Suprapubic skin (tissue), 4 donors: ENCODE measurements around the gene ACSF2. TPM values are rescaled to one million over a fixed set of nuclear protein-coding genes. Genes with fewer than 3 reads are reported as not detected.

Experiments
- DNase-seq, 2 donors: peaks; one replicate each; pipeline ENCODE4 v3.0.0-alpha.2; 2019; ENCODE audit warnings: low spot score in 2 of 2
- H3K27ac ChIP-seq: fragments of 200-600 bp; sonication (generic); one replicate; pipeline ENCODE4 v1.5.1; 2019
- H3K27me3 ChIP-seq: fragments of 200-600 bp; sonication (generic); one replicate; pipeline ENCODE4 v1.5.1; 2019
- H3K36me3 ChIP-seq: fragments of 200-600 bp; sonication (generic); one replicate; pipeline ENCODE4 v1.5.1; 2019
- H3K4me1 ChIP-seq: fragments of 200-600 bp; sonication (generic); one replicate; pipeline ENCODE4 v1.5.1; 2019
- H3K4me3 ChIP-seq: fragments of 200-600 bp; sonication (generic); one replicate; pipeline ENCODE4 v1.5.1; 2019; ENCODE audit warnings: mild to moderate bottlenecking
- H3K9me3 ChIP-seq: fragments of 200-600 bp; sonication (generic); one replicate; pipeline ENCODE4 v1.5.1; 2019
- CTCF ChIP-seq, 2 donors: fragments of 200-600 bp in 1 of 2; fragments of 450-650 bp in 1 of 2; sonication (generic) in 1 of 2; IDR thresholded peaks; one replicate each; pipeline ENCODE4 v1.5.1; 2016 to 2019; ENCODE audit warnings: antibody characterized with exemption in 2 of 2, mild to moderate bottlenecking in 1 of 2, moderate library complexity in 1 of 2
- EP300 ChIP-seq: sonication (generic); formaldehyde crosslinking; IDR thresholded peaks from one replicate; pipeline ENCODE4 v1.6.1; 2017; ENCODE audit warnings: antibody characterized with exemption
- POLR2A ChIP-seq, 2 donors: fragments of 450-650 bp; IDR thresholded peaks; one replicate each; pipeline ENCODE4 v1.6.1; 2017; ENCODE audit warnings: antibody characterized with exemption in 2 of 2, mild to moderate bottlenecking in 2 of 2, moderate library complexity in 2 of 2
- POLR2AphosphoS5 ChIP-seq, 3 donors: sonication (generic); formaldehyde crosslinking; IDR thresholded peaks; one replicate each; pipeline ENCODE4 v1.6.1; 2017; ENCODE audit warnings: antibody characterized with exemption in 3 of 3
- WGBS: methylation state at CpG from one replicate; pipeline ENCODE4 v1.1.5; 2018; 5-methylcytosine and 5-hydroxymethylcytosine counted together
- total RNA-seq, 4 donors: library from RNA; depleted of rRNA; stranded (reverse); fragments of >200 nt; gene quantifications; one replicate each; pipeline ENCODE4 v1.1.0, GENCODE V29; 2016

Gene ACSF2
- total RNA-seq, 4 donors from 2014 or later = 61.2 to 164 (median 69.8) TPM

GRCh38 chr17:50382931-50383330 lies 43.1 kb upstream of the ACSF2 start:
- no peaks in the 10 kb centered on the region for H3K9me3 ChIP-seq
- peaks cover 74% of the 10 kb centered on the region for H3K36me3 ChIP-seq
- H3K27me3 ChIP-seq = no peaks in the 10 kb centered on the region
- H3K4me1 ChIP-seq = peaks cover 4% of the 10 kb centered on the region
- no peak for DNase-seq
- TF ChIP-seq POLR2AphosphoS5 (IDR thresholded peaks at IDR 0.05) (no peak), EP300 (no peak), CTCF (IDR thresholded peaks at IDR 0.05) (no peak), POLR2A (IDR thresholded peaks at IDR 0.05) (no peak)
- H3K4me3 ChIP-seq = no peak overlapping the region
- H3K27ac ChIP-seq = no peak overlapping the region
- 85% methylated on average over 12 of the region's 12 CpGs for WGBS

- 56% methylated on average over 3 of the region's 3 CpGs for WGBS
- Histone ChIP-seq H3K27ac (no peak overlapping the region), H3K36me3 (peaks cover 94% of the 10 kb centered on the region), H3K4me3 (no peak overlapping the region), H3K27me3 (no peaks in the 10 kb centered on the region), H3K9me3 (no peaks in the 10 kb centered on the region), H3K4me1 (peaks cover 4% of the 10 kb centered on the region)
- TF ChIP-seq POLR2AphosphoS5 (IDR thresholded peaks at IDR 0.05) (no peak), POLR2A (IDR thresholded peaks at IDR 0.05) (no peak), CTCF (IDR thresholded peaks at IDR 0.05) (no peak), EP300 (no peak)
- no peak for DNase-seq
Observed at GRCh38 chr17:50386510-50386909, 39.5 kb upstream of the ACSF2 start.

- no peak for TF ChIP-seq POLR2AphosphoS5 (IDR thresholded peaks at IDR 0.05)
- TF ChIP-seq POLR2A (IDR thresholded peaks at IDR 0.05) = no peak
- no peak for TF ChIP-seq CTCF (IDR thresholded peaks at IDR 0.05)
- no peak overlapping the region for H3K4me3 ChIP-seq
- WGBS = 96% methylated on average over 3 of the region's 3 CpGs
- H3K36me3 ChIP-seq = peaks cover 96% of the 10 kb centered on the region
- no peaks in the 10 kb centered on the region for H3K27me3 ChIP-seq
- DNase-seq = no peak
- H3K4me1 ChIP-seq = no peaks in the 10 kb centered on the region
- H3K9me3 ChIP-seq = no peaks in the 10 kb centered on the region
- H3K27ac ChIP-seq = no peak overlapping the region
Observed at GRCh38 chr17:50388728-50389127, 37.3 kb upstream of the ACSF2 start.

- WGBS = 100% methylated on average over 6 of the region's 6 CpGs
- H3K4me3 ChIP-seq = no peak overlapping the region
- no peak for TF ChIP-seq EP300
- TF ChIP-seq CTCF (IDR thresholded peaks at IDR 0.05) = no peak
- TF ChIP-seq POLR2AphosphoS5 (IDR thresholded peaks at IDR 0.05) = no peak
- TF ChIP-seq POLR2A (IDR thresholded peaks at IDR 0.05) = no peak
- H3K36me3 ChIP-seq = peaks cover 94% of the 10 kb centered on the region
- no peaks in the 10 kb centered on the region for H3K9me3 ChIP-seq
- no peak overlapping the region for H3K27ac ChIP-seq
- H3K4me1 ChIP-seq = no peaks in the 10 kb centered on the region
- H3K27me3 ChIP-seq = no peaks in the 10 kb centered on the region
- DNase-seq = no peak
Observed at GRCh38 chr17:50389534-50389933, 36.5 kb upstream of the ACSF2 start.

GRCh38 chr17:50392621-50393020 lies 33.4 kb upstream of the ACSF2 start:
- Histone ChIP-seq H3K9me3 (no peaks in the 10 kb centered on the region), H3K27me3 (no peaks in the 10 kb centered on the region), H3K27ac (no peak overlapping the region), H3K36me3 (peaks cover 63% of the 10 kb centered on the region), H3K4me3 (no peak overlapping the region), H3K4me1 (peaks cover 23% of the 10 kb centered on the region)
- TF ChIP-seq EP300 (no peak), POLR2A (IDR thresholded peaks at IDR 0.05) (no peak), CTCF (IDR thresholded peaks at IDR 0.05) (no peak), POLR2AphosphoS5 (IDR thresholded peaks at IDR 0.05) (no peak)
- DNase-seq = no peak
- WGBS = 73% methylated on average over 6 of the region's 6 CpGs
